H9 (cell line): ENCODE results near the gene THEMIS. TPM values are rescaled to one million over a fixed set of nuclear protein-coding genes. Genes with fewer than 3 reads are reported as not detected.

ENCODE experiments used
- DNase-seq: peaks from one replicate; pipeline ENCODE4 v3.0.0-alpha.2; 2017
- H2AFZ ChIP-seq: one replicate; pipeline ENCODE4 v1.6.1; 2013; ENCODE audit warnings: mild to moderate bottlenecking, low read length, control low read depth, moderate library complexity
- H2AK5ac ChIP-seq: 2 replicates; pipeline ENCODE4 v1.6.1; 2013; ENCODE audit warnings: low read length, control low read depth, mixed read lengths; ENCODE audit not compliant: insufficient read length
- H2BK120ac ChIP-seq: one replicate; pipeline ENCODE4 v1.6.1; 2013; ENCODE audit warnings: low read depth, mild to moderate bottlenecking, low read length, control low read depth, inconsistent platforms; ENCODE audit not compliant: poor library complexity, severe bottlenecking
- H2BK12ac ChIP-seq: 2 replicates; pipeline ENCODE4 v1.6.1; 2013; ENCODE audit warnings: low read length, control low read depth, mixed read lengths, low read depth; ENCODE audit not compliant: insufficient read length
- H2BK15ac ChIP-seq: 2 replicates; pipeline ENCODE4 v1.6.1; 2013; ENCODE audit warnings: low read depth, low read length, control low read depth
- H2BK20ac ChIP-seq: one replicate; pipeline ENCODE4 v1.6.1; 2013; ENCODE audit warnings: low read depth, mild to moderate bottlenecking, low read length, control low read depth, inconsistent platforms; ENCODE audit not compliant: poor library complexity, severe bottlenecking
- H2BK5ac ChIP-seq: 2 replicates; pipeline ENCODE4 v1.6.1; 2013; ENCODE audit warnings: low read length, control low read depth, mixed read lengths; ENCODE audit not compliant: insufficient read length
- H3K14ac ChIP-seq: 2 replicates; pipeline ENCODE4 v1.6.1; 2013; ENCODE audit warnings: low read length, control low read depth; ENCODE audit not compliant: insufficient read depth
- H3K18ac ChIP-seq: 2 replicates; pipeline ENCODE4 v1.6.1; 2013; ENCODE audit warnings: low read depth, mild to moderate bottlenecking, mixed read lengths, low read length, control low read depth; ENCODE audit not compliant: insufficient read length
- H3K23ac ChIP-seq: 2 replicates; pipeline ENCODE4 v1.6.1; 2013; ENCODE audit warnings: low read length, control low read depth, mixed read lengths, low read depth; ENCODE audit not compliant: insufficient read length
- H3K23me2 ChIP-seq: 2 replicates; pipeline ENCODE4 v1.6.1; 2013; ENCODE audit warnings: low read depth, mild to moderate bottlenecking, mixed read lengths, low read length, control low read depth; ENCODE audit not compliant: insufficient read length, poor library complexity, severe bottlenecking
- H3K27ac ChIP-seq: 2 replicates; pipeline ENCODE4 v1.5.1; 2013; ENCODE audit warnings: low read length, control low read depth, mixed read lengths, low read depth; ENCODE audit not compliant: insufficient read length
- H3K27me3 ChIP-seq: 2 replicates; pipeline ENCODE4 v1.6.1; 2013; ENCODE audit warnings: low read length, control low read depth, inconsistent platforms; ENCODE audit not compliant: insufficient read depth
- H3K4ac ChIP-seq: 2 replicates; pipeline ENCODE4 v1.6.1; 2013; ENCODE audit warnings: low read depth, mild to moderate bottlenecking, control low read depth, inconsistent platforms, low read length, moderate library complexity
- H3K4me1 ChIP-seq: 2 replicates; pipeline ENCODE4 v1.6.1; 2013; ENCODE audit warnings: low read length, control low read depth, inconsistent platforms; ENCODE audit not compliant: insufficient read depth
- H3K4me2 ChIP-seq: 2 replicates; pipeline ENCODE4 v1.6.1; 2013; ENCODE audit warnings: low read length, control low read depth, mixed read lengths; ENCODE audit not compliant: insufficient read length, insufficient read depth
- H3K56ac ChIP-seq: 2 replicates; pipeline ENCODE4 v1.6.1; 2013; ENCODE audit warnings: low read depth, mild to moderate bottlenecking, mixed read lengths, low read length, control low read depth; ENCODE audit not compliant: insufficient read length
- H3K79me1 ChIP-seq: 2 replicates; pipeline ENCODE4 v1.6.1; 2013; ENCODE audit warnings: low read depth, mild to moderate bottlenecking, moderate library complexity, low read length, control low read depth, inconsistent platforms; ENCODE audit not compliant: insufficient read depth, poor library complexity, severe bottlenecking
- H3K79me2 ChIP-seq: 2 replicates; pipeline ENCODE4 v1.6.1; 2013; ENCODE audit warnings: low read length, control low read depth, inconsistent platforms; ENCODE audit not compliant: insufficient read depth
- H3K9ac ChIP-seq: 2 replicates; pipeline ENCODE4 v1.6.1; 2013; ENCODE audit warnings: low read length, control low read depth, mixed read lengths; ENCODE audit not compliant: insufficient read length; ENCODE audit errors: extremely low read depth
- H3K9me3 ChIP-seq: one replicate; pipeline ENCODE4 v1.6.1; 2013; ENCODE audit warnings: low read depth, low read length, inconsistent platforms; ENCODE audit not compliant: control insufficient read depth
- H3T11ph ChIP-seq: one replicate; pipeline ENCODE4 v1.6.1; 2013; ENCODE audit warnings: mild to moderate bottlenecking, low read length, control low read depth, inconsistent platforms
- H4K20me1 ChIP-seq: one replicate; pipeline ENCODE4 v1.6.1; 2013; ENCODE audit not compliant: control insufficient read depth, insufficient read length, insufficient read depth
- H4K5ac ChIP-seq: 2 replicates; pipeline ENCODE4 v1.6.1; 2013; ENCODE audit warnings: low read depth, mild to moderate bottlenecking, mixed read lengths, low read length, control low read depth; ENCODE audit not compliant: insufficient read length
- H4K8ac ChIP-seq: replicated peaks from 2 replicates; pipeline ENCODE4 v1.6.1; 2013; ENCODE audit warnings: low read length, control low read depth, mixed read lengths, low read depth; ENCODE audit not compliant: insufficient read length
- H4K91ac ChIP-seq: 2 replicates; pipeline ENCODE4 v1.6.1; 2013; ENCODE audit warnings: low read depth, mild to moderate bottlenecking, moderate library complexity, mixed read lengths, low read length, control low read depth; ENCODE audit not compliant: insufficient read length
- H3K27ac Mint-ChIP-seq, 3 experiments: 2 replicates in 2 of 3; 3 replicates in 1 of 3; pipeline ENCODE4 v1.8.0; 2020 to 2021; ENCODE audit warnings: mixed read lengths in 3 of 3, mild to moderate bottlenecking in 1 of 3, moderate library complexity in 1 of 3
- H3K27me3 Mint-ChIP-seq: 2 replicates; pipeline ENCODE4 v1.8.0; 2021; ENCODE audit warnings: low read depth, mild to moderate bottlenecking, moderate library complexity, mixed read lengths
- H3K36me3 Mint-ChIP-seq, 3 experiments: 2 replicates in 2 of 3; 3 replicates in 1 of 3; pipeline ENCODE4 v1.8.0; 2020 to 2021; ENCODE audit warnings: low read depth in 3 of 3, mixed read lengths in 3 of 3; ENCODE audit not compliant: insufficient read depth in 1 of 3
- H3K4me1 Mint-ChIP-seq, 2 experiments: 2 replicates each; pipeline ENCODE4 v1.8.0; 2020; ENCODE audit warnings: mixed read lengths in 2 of 2
- H3K4me3 Mint-ChIP-seq, 2 experiments: 2 replicates in 1 of 2; 3 replicates in 1 of 2; pipeline ENCODE4 v1.8.0; 2020 to 2021; ENCODE audit warnings: mild to moderate bottlenecking in 2 of 2, mixed read lengths in 2 of 2, moderate library complexity in 1 of 2
- H3K9me3 Mint-ChIP-seq, 2 experiments: 2 replicates in 1 of 2; 3 replicates in 1 of 2; pipeline ENCODE4 v1.8.0; 2020; ENCODE audit warnings: mild to moderate bottlenecking in 2 of 2, mixed read lengths in 2 of 2, moderate library complexity in 1 of 2
- CTCF ChIP-seq: fragments of 200-600 bp; sonication (generic); conservative IDR thresholded peaks from 3 replicates; pipeline ENCODE4 v1.8.0; 2021; ENCODE audit warnings: antibody characterized with exemption, mild to moderate bottlenecking
- WGBS: extraction: QIAGEN DNeasy Blood & Tissue Kit; methylation state at CpG from one replicate; pipeline ENCODE4 v1.1.7; 2013; ENCODE audit warnings: missing lambda C conversion rate, low lambda C conversion rate, mixed read lengths; ENCODE audit not compliant: insufficient read length; ENCODE audit errors: extremely low coverage; 5-methylcytosine and 5-hydroxymethylcytosine counted together
- total RNA-seq: library from RNA; stranded (reverse); gene quantifications from 2 replicates; pipeline ENCODE4 v1.2.1, GENCODE V29; 2021

The THEMIS gene
- total RNA-seq, 1 experiment from 2014 or later = not detected

DNA sequence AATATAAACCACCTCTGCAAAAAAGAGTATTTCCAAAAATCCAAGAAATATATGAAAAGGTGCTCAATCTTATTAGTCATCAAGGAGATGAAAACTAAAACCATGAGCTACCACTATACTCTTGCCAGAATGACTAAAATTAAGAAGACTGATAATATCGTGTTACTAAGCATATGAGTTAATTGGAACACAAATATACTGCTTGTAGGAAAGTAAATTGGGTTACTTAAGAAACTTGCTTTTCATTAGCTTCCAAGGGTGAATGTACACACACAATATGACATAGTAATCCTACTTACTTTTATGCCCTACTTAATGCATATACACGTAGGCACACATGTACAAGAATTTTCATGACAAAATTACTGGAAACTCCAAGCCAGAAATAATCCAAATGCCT, 3.4 kb downstream of the THEMIS start:
- Mint-ChIP-seq H3K4me1 (peaks cover 9 to 13% of the 10 kb centered on the region in 2 experiments), H3K36me3 (no peaks in the 10 kb centered on the region), H3K27me3 (no peaks in the 10 kb centered on the region), H3K9me3 (no peaks in the 10 kb centered on the region), H3K4me3 (no peak overlapping the region), H3K27ac (no peak overlapping the region)
- Histone ChIP-seq H3K4me1 (no peaks in the 10 kb centered on the region), H4K8ac (no peak overlapping the region), H3K4me2 (no peak overlapping the region), H4K20me1 (no peaks in the 10 kb centered on the region), H4K91ac (no peak overlapping the region), H3T11ph (no peak overlapping the region), H2AK5ac (no peak overlapping the region), H3K23me2 (no peaks in the 10 kb centered on the region), H3K27me3 (no peaks in the 10 kb centered on the region), H3K27ac (no peak overlapping the region), H2AFZ (no peak overlapping the region), H3K23ac (no peak overlapping the region), H2BK20ac (no peak overlapping the region), H3K4ac (no peak overlapping the region), H3K14ac (no peak overlapping the region), H3K9me3 (no peaks in the 10 kb centered on the region), H2BK5ac (no peak overlapping the region), H2BK120ac (no peak overlapping the region), H3K56ac (no peak overlapping the region), H3K79me2 (no peaks in the 10 kb centered on the region), H3K9ac (no peak overlapping the region), H2BK12ac (no peak overlapping the region), H3K79me1 (no peaks in the 10 kb centered on the region), H3K18ac (no peak overlapping the region), H2BK15ac (no peak overlapping the region), H4K5ac (no peak overlapping the region)
- no CpG with 5 or more reads among the region's 2 CpGs for WGBS
- no peak for DNase-seq
- no peak for TF ChIP-seq CTCF
